HUES64 (cell line): ENCODE data around the gene ADRA2B.
A peak's percentile ranks its signal among the peaks of the same experiment; 100 is the strongest.

ENCODE experiments used
- H3K27ac ChIP-seq: 2 replicates; pipeline ENCODE4 v1.7.0; 2013; ENCODE audit warnings: low read depth, low read length, inconsistent platforms
- H3K27me3 ChIP-seq: 2 replicates; pipeline ENCODE4 v1.6.1; 2013; ENCODE audit warnings: mild to moderate bottlenecking, low read length; ENCODE audit not compliant: insufficient read depth
- H3K36me3 ChIP-seq: 2 replicates; pipeline ENCODE4 v1.6.1; 2013; ENCODE audit warnings: mild to moderate bottlenecking, low read length; ENCODE audit not compliant: insufficient read depth
- H3K4me1 ChIP-seq: 2 replicates; pipeline ENCODE4 v1.6.1; 2013; ENCODE audit warnings: mild to moderate bottlenecking, low read length, moderate library complexity; ENCODE audit not compliant: insufficient read depth
- H3K4me3 ChIP-seq: 2 replicates; pipeline ENCODE4 v1.5.1; 2013; ENCODE audit warnings: mild to moderate bottlenecking, low read length, moderate library complexity
- H3K9ac ChIP-seq: 2 replicates; pipeline ENCODE4 v1.6.1; 2013; ENCODE audit warnings: mild to moderate bottlenecking, low read depth, low read length
- H3K9me3 ChIP-seq: 2 replicates; pipeline ENCODE4 v1.6.1; 2013; ENCODE audit warnings: low read depth, low read length; ENCODE audit not compliant: insufficient read depth
- WGBS: fragments of 150-250, 120-280 bp; methylation state at CpG from one replicate; pipeline ENCODE4 v1.1.7; 2013; ENCODE audit warnings: missing lambda C conversion rate; 5-methylcytosine and 5-hydroxymethylcytosine counted together

ADRA2B gene

GRCh38 chr2:96147593-96148201 is 31.3 kb upstream of the ADRA2B start:
- H3K27me3 ChIP-seq: peaks cover 31% of the 10 kb centered on the region
- H3K36me3 ChIP-seq: no peaks in the 10 kb centered on the region
- H3K27ac ChIP-seq: no peak overlapping the region
- peaks cover 31% of the 10 kb centered on the region for H3K4me1 ChIP-seq
- WGBS: 76% methylated on average over 6 of the region's 9 CpGs
- H3K9me3 ChIP-seq: no peaks in the 10 kb centered on the region
- H3K4me3 ChIP-seq: no peak overlapping the region
- H3K9ac ChIP-seq: no peak overlapping the region

- H3K4me3 ChIP-seq: no peak overlapping the region
- no peaks in the 10 kb centered on the region for H3K36me3 ChIP-seq
- H3K9me3 ChIP-seq: no peaks in the 10 kb centered on the region
- 91% methylated on average over 9 of the region's 9 CpGs for WGBS
- H3K27me3 ChIP-seq: peaks cover 31% of the 10 kb centered on the region
- no peak overlapping the region for H3K27ac ChIP-seq
- peaks cover 29% of the 10 kb centered on the region for H3K4me1 ChIP-seq
- no peak overlapping the region for H3K9ac ChIP-seq
Observed at GRCh38 chr2:96146881-96147592, 30.7 kb upstream of the ADRA2B start.

GRCh38 chr2:96146153-96146880 is 29.9 kb upstream of the ADRA2B start:
- Histone ChIP-seq H3K4me3 (no peak overlapping the region), H3K27ac (no peak overlapping the region), H3K9me3 (no peaks in the 10 kb centered on the region), H3K36me3 (no peaks in the 10 kb centered on the region), H3K27me3 (peaks cover 31% of the 10 kb centered on the region), H3K9ac (no peak overlapping the region), H3K4me1 (peaks cover 28% of the 10 kb centered on the region)
- 83% methylated on average over 20 of the region's 20 CpGs for WGBS

GRCh38 chr2:96145848-96146152 is 29.4 kb upstream of the ADRA2B start:
- Histone ChIP-seq H3K4me3 (peak overlapping the region; percentile 57), H3K27me3 (peaks cover 31% of the 10 kb centered on the region), H3K4me1 (peaks cover 28% of the 10 kb centered on the region), H3K36me3 (no peaks in the 10 kb centered on the region), H3K27ac (no peak overlapping the region), H3K9me3 (no peaks in the 10 kb centered on the region), H3K9ac (no peak overlapping the region)
- 62% methylated on average over 3 of the region's 3 CpGs for WGBS

GRCh38 chr2:96145036-96145847 is 28.9 kb upstream of the ADRA2B start, which contains the start of gene DUSP2:
Gene DUSP2 (minus strand): TSS chr2:96145440. CDS start chr2:96145354, 86 bp downstream.
- 6% methylated on average over 94 of the region's 94 CpGs for WGBS
- peaks cover 28% of the 10 kb centered on the region for H3K4me1 ChIP-seq
- no peak within 1 kb of the TSS for H3K27ac ChIP-seq
- no peaks in the 10 kb centered on the region for H3K9me3 ChIP-seq
- H3K9ac ChIP-seq: peak within 1 kb of the TSS; percentile 79
- peak within 1 kb of the TSS; percentile 57 for H3K4me3 ChIP-seq
- peaks cover 31% of the 10 kb centered on the region for H3K27me3 ChIP-seq
- H3K36me3 ChIP-seq: no peaks in the 10 kb centered on the region

- H3K36me3 ChIP-seq: no peaks in the 10 kb centered on the region
- H3K4me3 ChIP-seq: peak overlapping the region; percentile 57
- H3K4me1 ChIP-seq: peaks cover 28% of the 10 kb centered on the region
- WGBS: 12% methylated on average over 31 of the region's 35 CpGs
- no peak overlapping the region for H3K27ac ChIP-seq
- H3K9ac ChIP-seq: peak overlapping the region; percentile 79
- peaks cover 31% of the 10 kb centered on the region for H3K27me3 ChIP-seq
- H3K9me3 ChIP-seq: no peaks in the 10 kb centered on the region
Observed at GRCh38 chr2:96144481-96145035, 28.2 kb upstream of the ADRA2B start.

- 81% methylated on average over 23 of the region's 23 CpGs for WGBS
- H3K27me3 ChIP-seq: peaks cover 31% of the 10 kb centered on the region
- no peak overlapping the region for H3K27ac ChIP-seq
- peak overlapping the region; percentile 79 for H3K9ac ChIP-seq
- peak overlapping the region; percentile 57 for H3K4me3 ChIP-seq
- H3K36me3 ChIP-seq: no peaks in the 10 kb centered on the region
- no peaks in the 10 kb centered on the region for H3K9me3 ChIP-seq
- peaks cover 25% of the 10 kb centered on the region for H3K4me1 ChIP-seq
Observed at GRCh38 chr2:96143848-96144480, 27.6 kb upstream of the ADRA2B start.

GRCh38 chr2:96143231-96143847 is 27.0 kb upstream of the ADRA2B start:
- Histone ChIP-seq H3K27me3 (peaks cover 31% of the 10 kb centered on the region), H3K4me3 (no peak overlapping the region), H3K36me3 (no peaks in the 10 kb centered on the region), H3K9ac (no peak overlapping the region), H3K4me1 (peaks cover 21% of the 10 kb centered on the region), H3K27ac (no peak overlapping the region), H3K9me3 (no peaks in the 10 kb centered on the region)
- 93% methylated on average over 10 of the region's 10 CpGs for WGBS

GRCh38 chr2:96142217-96143113 is 26.1 kb upstream of the ADRA2B start:
- Histone ChIP-seq H3K9me3 (no peaks in the 10 kb centered on the region), H3K36me3 (no peaks in the 10 kb centered on the region), H3K4me3 (no peak overlapping the region), H3K27ac (no peak overlapping the region), H3K27me3 (peaks cover 31% of the 10 kb centered on the region), H3K9ac (no peak overlapping the region), H3K4me1 (peaks cover 18% of the 10 kb centered on the region)
- WGBS: 94% methylated on average over 26 of the region's 26 CpGs
